Measurements from ENCODE around the gene MPG.
"Not testable (repeated sequence)": the region's sequence is repeated elsewhere in the genome, so short reads cannot be mapped to it uniquely, and the experiment has no call there.

Gene MPG

GRCh38 chr16:119835-120491 is 41.9 kb downstream of the MPG start:
- DNase-seq: no peak
- peaks cover 0 to 5% (median 0%) of the 10 kb centered on the region in 4 donors for H3K4me1 ChIP-seq
- H3K27me3 ChIP-seq: no peaks in the 10 kb centered on the region
- no peak overlapping the region for H3K27ac ChIP-seq
- no peak overlapping the region for H3K4me3 ChIP-seq
- peaks cover 0 to 46% (median 12%) of the 10 kb centered on the region in 3 donors for H3K36me3 ChIP-seq
- TF ChIP-seq CTCF (IDR thresholded peaks at IDR 0.05): no peak
- intact Hi-C loops (cut with DNase I; ENCODE audit: low total_unique reads): no loop called here
- no peaks in the 10 kb centered on the region for H3K9me3 ChIP-seq

- H3K27me3 ChIP-seq: no peaks in the 10 kb centered on the region
These were observed 42.7 kb downstream of the MPG start for GRCh38 chr16:120756-121155.

GRCh38 chr16:122361-122760 is 44.3 kb downstream of the MPG start:
- H3K9me3 ChIP-seq: no peaks in the 10 kb centered on the region
- TF ChIP-seq CTCF (IDR thresholded peaks at IDR 0.05): no peak
- H3K27me3 ChIP-seq: no peaks in the 10 kb centered on the region
- H3K4me3 ChIP-seq: no peak overlapping the region
- intact Hi-C loops (cut with DNase I; ENCODE audit: low total_unique reads): no loop called here
- peaks cover 0 to 5% (median 0%) of the 10 kb centered on the region in 4 donors for H3K4me1 ChIP-seq
- DNase-seq: no peak
- peaks cover 0 to 25% (median 5%) of the 10 kb centered on the region in 3 donors for H3K36me3 ChIP-seq
- no peak overlapping the region for H3K27ac ChIP-seq

More at GRCh38 chr16:120756-121155, 42.7 kb downstream of the MPG start:
- no peak for DNase-seq
- TF ChIP-seq CTCF (IDR thresholded peaks at IDR 0.05): no peak
- peaks cover 0 to 5% (median 0%) of the 10 kb centered on the region in 4 donors for H3K4me1 ChIP-seq
- intact Hi-C loops (cut with DNase I; ENCODE audit: low total_unique reads): no loop called here
- H3K4me3 ChIP-seq: no peak overlapping the region
- no peaks in the 10 kb centered on the region for H3K9me3 ChIP-seq
- peaks cover 0 to 39% (median 12%) of the 10 kb centered on the region in 3 donors for H3K36me3 ChIP-seq
- H3K27ac ChIP-seq: peak overlapping the region in 1 of 2 donors; percentile 2

- not testable (repeated sequence) for H3K4me3 ChIP-seq, H3K27ac ChIP-seq
- H3K36me3 ChIP-seq: peaks cover 0 to 19% (median 5%) of the 10 kb centered on the region in 3 donors
These were observed 45.7 kb downstream of the MPG start for GRCh38 chr16:123558-124350.

GRCh38 chr16:125011-125410 is 47.0 kb downstream of the MPG start:
- intact Hi-C loops (cut with DNase I; ENCODE audit: low total_unique reads): no loop called here
- H3K4me1 ChIP-seq: peaks cover 0 to 5% (median 0%) of the 10 kb centered on the region in 4 donors
- H3K9me3 ChIP-seq: no peaks in the 10 kb centered on the region
- no peak for TF ChIP-seq CTCF (IDR thresholded peaks at IDR 0.05)
- peaks cover 0 to 26% (median 5%) of the 10 kb centered on the region in 3 donors for H3K36me3 ChIP-seq
- no peaks in the 10 kb centered on the region for H3K27me3 ChIP-seq
- H3K27ac ChIP-seq: no peak overlapping the region
- H3K4me3 ChIP-seq: no peak overlapping the region
- DNase-seq: no peak

More at GRCh38 chr16:123558-124350, 45.7 kb downstream of the MPG start:
- DNase-seq; H3K27me3 ChIP-seq; intact Hi-C loops (cut with DNase I; ENCODE audit: low total_unique reads); H3K9me3 ChIP-seq; H3K4me1 ChIP-seq: not testable (repeated sequence)

- intact Hi-C loops (cut with DNase I; ENCODE audit: low total_unique reads): no loop called here
- H3K27me3 ChIP-seq: no peaks in the 10 kb centered on the region
- DNase-seq: no peak
- peaks cover 0 to 13% (median 0%) of the 10 kb centered on the region in 3 donors for H3K36me3 ChIP-seq
- H3K4me3 ChIP-seq: no peak overlapping the region
- no peak for TF ChIP-seq CTCF (IDR thresholded peaks at IDR 0.05)
- H3K9me3 ChIP-seq: no peaks in the 10 kb centered on the region
- no peak overlapping the region for H3K27ac ChIP-seq
- no peaks in the 10 kb centered on the region for H3K4me1 ChIP-seq
These were observed 51.0 kb downstream of the MPG start for GRCh38 chr16:129075-129474.

All from tibial artery (tissue), 4 donors.